Stomach (tissue), 9 donors: ENCODE measurements around the gene TDP1. TPM values are rescaled to one million over a fixed set of nuclear protein-coding genes. Genes with fewer than 3 reads are reported as not detected.

ENCODE experiments used
- DNase-seq, 2 donors: peaks; one replicate each; pipeline versions ENCODE4 v3.0.0 to v3.0.0-alpha.2; 2013 to 2019
- H3K27ac ChIP-seq, 5 donors: fragments of 200-600 bp in 4 of 5; sonication (generic) in 4 of 5; one replicate each; pipeline ENCODE4 v1.5.1; 2013 to 2019; ENCODE audit warnings: mild to moderate bottlenecking in 1 of 5, moderate library complexity in 1 of 5
- H3K27me3 ChIP-seq, 3 donors: fragments of 200-600 bp; sonication (generic); one replicate each; pipeline ENCODE4 v1.5.1; 2017 to 2019; ENCODE audit warnings: mixed run types in 1 of 3
- H3K36me3 ChIP-seq, 4 donors: fragments of 200-600 bp; sonication (generic); 1 replicate in 3 of 4; 2 replicates in 1 of 4; pipeline ENCODE4 v1.5.1; 2016 to 2019
- H3K4me1 ChIP-seq, 4 donors: fragments of 200-600 bp; sonication (generic); one replicate each; pipeline ENCODE4 v1.5.1; 2016 to 2019
- H3K4me3 ChIP-seq, 4 donors: fragments of 200-600 bp; sonication (generic) in 3 of 4; one replicate each; pipeline ENCODE4 v1.5.1; 2016 to 2019; ENCODE audit warnings: mild to moderate bottlenecking in 1 of 4
- H3K9me3 ChIP-seq, 4 donors: fragments of 200-600 bp; sonication (generic); one replicate each; pipeline ENCODE4 v1.5.1; 2016 to 2019
- CTCF ChIP-seq, 7 experiments: fragments of 450-650 bp in 4 of 7; fragments of 200-600 bp in 3 of 7; sonication (generic) in 3 of 7; IDR thresholded peaks; one replicate each; pipeline ENCODE4 v1.5.1; 2016 to 2019; ENCODE audit warnings: antibody characterized with exemption in 7 of 7, control low read depth in 2 of 7, mild to moderate bottlenecking in 1 of 7
- EP300 ChIP-seq: sonication (generic); formaldehyde crosslinking; IDR thresholded peaks from one replicate; pipeline ENCODE4 v1.6.1; 2017; ENCODE audit warnings: antibody characterized with exemption
- POLR2A ChIP-seq, 4 donors: fragments of 450-650 bp; IDR thresholded peaks; one replicate each; pipeline ENCODE4 v1.6.1; 2016; ENCODE audit warnings: antibody characterized with exemption in 4 of 4, control low read depth in 2 of 4, mild to moderate bottlenecking in 1 of 4, moderate library complexity in 1 of 4
- POLR2AphosphoS5 ChIP-seq, 3 donors: sonication (generic); formaldehyde crosslinking; IDR thresholded peaks; one replicate each; pipeline ENCODE4 v1.6.1; 2016; ENCODE audit warnings: antibody characterized with exemption in 3 of 3
- WGBS, 5 donors: extraction: QIAGEN DNeasy Blood & Tissue Kit in 3 of 5; methylation state at CpG; one replicate each; pipeline versions ENCODE4 v1.1.5 to v1.1.7; 2013 to 2018; 5-methylcytosine and 5-hydroxymethylcytosine counted together
- intact Hi-C: fragments of 100-400 bp; cut with DNase I; formaldehyde crosslinking; loops from one replicate; pipeline ENCODE4 v1.15.1; 2023; ENCODE audit warnings: low total_unique reads
- polyA plus RNA-seq, 3 donors: library from polyadenylated mRNA; stranded (reverse); fragments of 200-250 nt; gene quantifications; one replicate each; pipeline ENCODE4 v1.2.3, GENCODE V29; 2013
- total RNA-seq, 5 donors: library from RNA; depleted of rRNA; stranded (reverse); fragments of >200 nt; gene quantifications; one replicate each; pipeline versions ENCODE4 v1.1.0 to v1.2.3, GENCODE V29; 2014 to 2016
- donor health status: healthy with polysubstance abuse.
- donor health status: Bipolar disorder and iron deficiency.
- donor health status: healthy.

Gene TDP1
- total and polyA plus RNA-seq, 8 donors = 2.6 to 127 (median 11.8) TPM

- 84 to 97% (median 94%) methylated on average over 13 of the region's 13 CpGs for WGBS, 5 donors
Measured at GRCh38 chr14:89927186-89927865, 28.4 kb upstream of the TDP1 start.

DNA sequence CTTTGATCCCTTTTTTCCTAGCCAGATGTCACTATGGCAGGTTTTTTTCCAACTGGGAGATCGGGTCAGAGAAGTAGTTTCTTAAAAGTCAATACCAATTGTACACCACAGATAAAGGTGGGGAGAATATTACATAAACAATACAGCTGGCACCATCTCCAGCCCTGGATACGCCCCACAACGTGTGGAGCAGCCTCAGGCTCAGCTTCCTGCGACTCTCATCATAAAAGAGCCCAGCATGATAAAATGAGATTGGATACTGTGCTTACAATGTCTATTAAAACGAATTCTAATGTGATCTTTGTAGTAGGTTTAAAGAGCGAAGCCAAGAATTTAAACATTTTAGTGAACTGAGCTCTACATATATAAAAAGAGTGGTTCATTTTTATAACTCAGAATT lies 22.7 kb upstream of the TDP1 start:
- WGBS, 5 donors = 42 to 62% (median 56%) methylated on average over 6 of the region's 6 CpGs
- Histone ChIP-seq H3K36me3 (peaks cover 0 to 27% (median 21%) of the 10 kb centered on the region in 4 donors), H3K4me3 (no peak overlapping the region), H3K27ac (no peak overlapping the region), H3K27me3 (no peaks in the 10 kb centered on the region), H3K9me3 (no peaks in the 10 kb centered on the region), H3K4me1 (no peaks in the 10 kb centered on the region)
- intact Hi-C loops = no loop called here
- TF ChIP-seq POLR2A (IDR thresholded peaks at IDR 0.05) (no peak), CTCF (IDR thresholded peaks at IDR 0.05) (no peak), EP300 (no peak), POLR2AphosphoS5 (IDR thresholded peaks at IDR 0.05) (no peak)
- DNase-seq = no peak

More at GRCh38 chr14:89927186-89927865, 28.4 kb upstream of the TDP1 start:
- Histone ChIP-seq H3K36me3 (peaks cover 0 to 24% (median 22%) of the 10 kb centered on the region in 4 donors), H3K4me1 (no peaks in the 10 kb centered on the region), H3K27ac (no peak overlapping the region), H3K27me3 (no peaks in the 10 kb centered on the region), H3K9me3 (no peaks in the 10 kb centered on the region), H3K4me3 (no peak overlapping the region)
- no peak for DNase-seq
- intact Hi-C loops = no loop called here
- TF ChIP-seq POLR2A (IDR thresholded peaks at IDR 0.05) = no peak
- no peak for TF ChIP-seq EP300
- no peak for TF ChIP-seq POLR2AphosphoS5 (IDR thresholded peaks at IDR 0.05)
- TF ChIP-seq CTCF (IDR thresholded peaks at IDR 0.05) = no peak

DNA sequence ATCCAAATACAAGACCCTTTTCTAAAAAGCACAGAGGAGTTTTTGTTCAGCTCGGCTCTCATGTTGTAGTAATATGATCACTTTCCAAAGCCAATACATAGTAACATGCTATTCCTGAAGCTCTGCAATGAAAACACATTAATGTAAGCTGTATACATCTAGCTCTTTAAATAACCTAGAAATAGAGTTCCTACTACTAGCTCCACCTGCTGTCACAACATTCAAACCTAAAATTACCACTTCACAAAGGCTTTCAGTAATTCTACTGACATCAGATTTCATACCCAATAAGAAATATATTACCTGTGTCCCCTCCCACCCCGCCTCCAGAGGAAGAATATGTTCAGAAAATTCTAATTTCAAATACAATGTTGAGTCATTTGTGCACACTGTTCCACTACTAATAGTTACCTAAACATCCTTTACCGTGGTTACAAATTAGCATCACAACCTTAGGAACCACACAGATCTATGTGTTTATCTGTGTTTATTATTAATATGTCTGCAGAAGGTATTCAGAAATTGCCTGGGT lies 19.0 kb upstream of the TDP1 start:
- H3K4me3 ChIP-seq = no peak overlapping the region
- H3K27me3 ChIP-seq = no peaks in the 10 kb centered on the region
- no peak for DNase-seq
- H3K9me3 ChIP-seq = no peaks in the 10 kb centered on the region
- WGBS, 5 donors = 40 to 58% (median 49%) methylated on average over 3 of the region's 3 CpGs
- H3K4me1 ChIP-seq = no peaks in the 10 kb centered on the region
- H3K27ac ChIP-seq = no peak overlapping the region
- TF ChIP-seq CTCF (IDR thresholded peaks at IDR 0.05) = no peak
- TF ChIP-seq POLR2A (IDR thresholded peaks at IDR 0.05) = no peak
- no peak for TF ChIP-seq EP300
- intact Hi-C loops = no loop called here
- peaks cover 0 to 10% (median 4%) of the 10 kb centered on the region in 4 donors for H3K36me3 ChIP-seq

- no peaks in the 10 kb centered on the region for H3K9me3 ChIP-seq
- no peak for DNase-seq
- H3K27ac ChIP-seq = no peak overlapping the region
- H3K36me3 ChIP-seq = peaks cover 0 to 12% (median 2%) of the 10 kb centered on the region in 4 donors
- no peaks in the 10 kb centered on the region for H3K4me1 ChIP-seq
- TF ChIP-seq CTCF (IDR thresholded peaks at IDR 0.05) (no peak), EP300 (no peak), POLR2A (IDR thresholded peaks at IDR 0.05) (no peak), POLR2AphosphoS5 (IDR thresholded peaks at IDR 0.05) (no peak)
- no peaks in the 10 kb centered on the region for H3K27me3 ChIP-seq
- intact Hi-C loops = no loop called here
- WGBS, 5 donors = 82 to 97% (median 83%) methylated on average over 2 of the region's 2 CpGs
- H3K4me3 ChIP-seq = no peak overlapping the region
Measured at GRCh38 chr14:89941830-89942377, 13.8 kb upstream of the TDP1 start.
